IPS-18c (cell line): ENCODE data around the gene PFDN1.
"Not testable (repeated sequence)": the region's sequence is repeated elsewhere in the genome, so short reads cannot be mapped to it uniquely, and the experiment has no call there.

Experiments used
- H3K4me3 ChIP-seq: 2 replicates; pipeline ENCODE4 v1.7.0; 2013; ENCODE audit warnings: low read depth, mild to moderate bottlenecking, low read length, moderate library complexity; ENCODE audit not compliant: insufficient read depth
- H3K9me3 ChIP-seq: one replicate; pipeline ENCODE4 v1.6.1; 2013; ENCODE audit warnings: mild to moderate bottlenecking, low read length, moderate library complexity; ENCODE audit not compliant: control insufficient read depth, insufficient read depth

The PFDN1 gene

GRCh38 chr5:140216478-140217074 is 86.3 kb downstream of the PFDN1 start:
- Histone ChIP-seq H3K9me3 (no peaks in the 10 kb centered on the region), H3K4me3 (no peak overlapping the region)

GRCh38 chr5:140215276-140215675 is 87.6 kb downstream of the PFDN1 start:
- H3K9me3 ChIP-seq, result no peaks in the 10 kb centered on the region
- no peak overlapping the region for H3K4me3 ChIP-seq

- no peak overlapping the region for H3K4me3 ChIP-seq
Measured at GRCh38 chr5:140214831-140215230, 88.1 kb downstream of the PFDN1 start.

GRCh38 chr5:140213370-140213983 is 89.4 kb downstream of the PFDN1 start:
- Histone ChIP-seq H3K4me3 (no peak overlapping the region), H3K9me3 (no peaks in the 10 kb centered on the region)

More at GRCh38 chr5:140214831-140215230, 88.1 kb downstream of the PFDN1 start:
- no peaks in the 10 kb centered on the region for H3K9me3 ChIP-seq

GRCh38 chr5:140208065-140208464 is 94.8 kb downstream of the PFDN1 start:
- no peak overlapping the region for H3K4me3 ChIP-seq
- no peaks in the 10 kb centered on the region for H3K9me3 ChIP-seq

- H3K9me3 ChIP-seq, result no peaks in the 10 kb centered on the region
- H3K4me3 ChIP-seq, result no peak overlapping the region
Measured at GRCh38 chr5:140207250-140207964, 95.5 kb downstream of the PFDN1 start.

- H3K4me3 ChIP-seq, result no peak overlapping the region
- no peaks in the 10 kb centered on the region for H3K9me3 ChIP-seq
Measured at GRCh38 chr5:140205952-140206351, 96.9 kb downstream of the PFDN1 start.

- no peak overlapping the region for H3K4me3 ChIP-seq
- H3K9me3 ChIP-seq, result no peaks in the 10 kb centered on the region
Measured at GRCh38 chr5:140205216-140205615, 97.7 kb downstream of the PFDN1 start.

- no peak overlapping the region for H3K4me3 ChIP-seq
- H3K9me3 ChIP-seq, result no peaks in the 10 kb centered on the region
Measured at GRCh38 chr5:140202610-140203009, 100.3 kb downstream of the PFDN1 start.

GRCh38 chr5:140202078-140202477 is 100.8 kb downstream of the PFDN1 start:
- Histone ChIP-seq H3K9me3 (no peaks in the 10 kb centered on the region), H3K4me3 (no peak overlapping the region)

- H3K4me3 ChIP-seq, result not testable (repeated sequence)
Measured at GRCh38 chr5:140198915-140199314, 104.0 kb downstream of the PFDN1 start.

GRCh38 chr5:140197023-140197422 is 105.9 kb downstream of the PFDN1 start:
- H3K4me3 ChIP-seq, result no peak overlapping the region
- H3K9me3 ChIP-seq, result no peaks in the 10 kb centered on the region

More at GRCh38 chr5:140198915-140199314, 104.0 kb downstream of the PFDN1 start:
- H3K9me3 ChIP-seq, result not testable (repeated sequence)

- H3K4me3 ChIP-seq, result no peak overlapping the region
- no peaks in the 10 kb centered on the region for H3K9me3 ChIP-seq
Measured at GRCh38 chr5:140196115-140196814, 106.6 kb downstream of the PFDN1 start.
